ENCODE results near the gene RNF175. TPM values are rescaled to one million over a fixed set of nuclear protein-coding genes. Genes with fewer than 3 reads are reported as not detected.

Gene RNF175
- total RNA-seq, 1 experiment from 2014 or later, result 5.4 TPM

DNA sequence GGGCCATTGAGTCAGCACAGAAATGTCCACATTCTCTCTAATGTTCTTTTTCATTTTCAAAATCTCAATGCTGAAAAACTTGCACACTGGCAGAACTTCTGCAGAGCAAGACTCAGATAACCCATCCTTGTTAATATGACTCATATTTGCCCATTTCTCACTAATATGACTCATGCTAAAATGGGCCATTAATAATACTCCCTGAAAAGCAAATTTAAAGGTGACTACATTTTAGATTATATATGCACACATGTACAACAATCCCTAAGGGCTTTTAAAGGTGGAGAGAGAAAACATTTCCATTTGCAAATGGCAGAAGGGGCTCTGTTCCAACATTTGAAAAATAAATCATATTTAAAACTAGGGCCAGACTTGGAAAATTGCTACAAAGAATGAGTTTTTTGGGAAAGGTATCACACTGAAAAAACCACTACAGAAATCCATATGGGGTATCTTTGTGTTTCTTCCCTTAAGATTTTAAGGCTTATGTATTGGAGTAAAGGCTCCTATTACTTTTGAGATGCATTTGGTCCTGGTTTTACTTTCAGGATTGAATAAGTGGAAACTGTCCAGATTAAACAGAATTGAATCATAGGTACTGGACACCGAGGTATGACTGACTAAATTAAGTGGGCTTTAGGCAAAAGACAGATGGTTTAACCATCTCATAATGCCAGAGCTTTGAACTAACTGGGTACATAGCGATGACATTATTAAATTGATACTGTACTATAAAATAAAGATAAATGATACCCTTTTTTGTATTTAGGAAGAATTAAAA lies 45.8 kb downstream of the RNF175 start:
- Mint-ChIP-seq H3K27ac (no peak overlapping the region), H3K4me3 (no peak overlapping the region), H3K9me3 (peaks cover under 1% of the 10 kb centered on the region; the same call in 1 of the 2 replicates), H3K4me1 (no peaks in the 10 kb centered on the region), H3K27me3 (ENCODE audit: low read depth) (no peaks in the 10 kb centered on the region), H3K36me3 (peaks cover 1% of the 10 kb centered on the region)
- ChIA-PET CTCF (no interaction called here), POLR2A (no interaction called here)
- DNase-seq (ENCODE audit: low spot score) (no peak), ATAC-seq (no peak)
- TF ChIP-seq JAZF1 (CRISPR knock-in tag; IDR thresholded peaks at IDR 0.05), result no peak
- no peak for TF ChIP-seq NR3C1 (CRISPR knock-in tag; conservative IDR thresholded peaks at IDR 0.05; ENCODE audit: low read depth)
- TF ChIP-seq ATF1 (CRISPR knock-in tag; IDR thresholded peaks at IDR 0.05), result no peak
- TF ChIP-seq, protein P1, sequence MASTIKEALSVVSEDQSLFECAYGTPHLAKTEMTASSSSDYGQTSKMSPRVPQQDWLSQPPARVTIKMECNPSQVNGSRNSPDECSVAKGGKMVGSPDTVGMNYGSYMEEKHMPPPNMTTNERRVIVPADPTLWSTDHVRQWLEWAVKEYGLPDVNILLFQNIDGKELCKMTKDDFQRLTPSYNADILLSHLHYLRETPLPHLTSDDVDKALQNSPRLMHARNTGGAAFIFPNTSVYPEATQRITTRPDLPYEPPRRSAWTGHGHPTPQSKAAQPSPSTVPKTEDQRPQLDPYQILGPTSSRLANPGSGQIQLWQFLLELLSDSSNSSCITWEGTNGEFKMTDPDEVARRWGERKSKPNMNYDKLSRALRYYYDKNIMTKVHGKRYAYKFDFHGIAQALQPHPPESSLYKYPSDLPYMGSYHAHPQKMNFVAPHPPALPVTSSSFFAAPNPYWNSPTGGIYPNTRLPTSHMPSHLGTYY (CRISPR knock-in tag; IDR thresholded peaks at IDR 0.05), result no peak
- TF ChIP-seq CREB1 (CRISPR knock-in tag; IDR thresholded peaks at IDR 0.05), result no peak
- TF ChIP-seq MAX (CRISPR knock-in tag; IDR thresholded peaks at IDR 0.05), result no peak
- TF ChIP-seq ZNF396 (CRISPR knock-in tag; IDR thresholded peaks at IDR 0.05; ENCODE audit: borderline replicate concordance), result no peak
- TF ChIP-seq SMAD4 (CRISPR knock-in tag; IDR thresholded peaks at IDR 0.05), result no peak
- TF ChIP-seq GRHL2 (CRISPR knock-in tag; IDR thresholded peaks at IDR 0.05; ENCODE audit: insufficient replicate concordance, severe bottlenecking), result no peak
- TF ChIP-seq FOXP1 (CRISPR knock-in tag; IDR thresholded peaks at IDR 0.05; ENCODE audit: borderline replicate concordance), result no peak
- TF ChIP-seq, protein P2, sequence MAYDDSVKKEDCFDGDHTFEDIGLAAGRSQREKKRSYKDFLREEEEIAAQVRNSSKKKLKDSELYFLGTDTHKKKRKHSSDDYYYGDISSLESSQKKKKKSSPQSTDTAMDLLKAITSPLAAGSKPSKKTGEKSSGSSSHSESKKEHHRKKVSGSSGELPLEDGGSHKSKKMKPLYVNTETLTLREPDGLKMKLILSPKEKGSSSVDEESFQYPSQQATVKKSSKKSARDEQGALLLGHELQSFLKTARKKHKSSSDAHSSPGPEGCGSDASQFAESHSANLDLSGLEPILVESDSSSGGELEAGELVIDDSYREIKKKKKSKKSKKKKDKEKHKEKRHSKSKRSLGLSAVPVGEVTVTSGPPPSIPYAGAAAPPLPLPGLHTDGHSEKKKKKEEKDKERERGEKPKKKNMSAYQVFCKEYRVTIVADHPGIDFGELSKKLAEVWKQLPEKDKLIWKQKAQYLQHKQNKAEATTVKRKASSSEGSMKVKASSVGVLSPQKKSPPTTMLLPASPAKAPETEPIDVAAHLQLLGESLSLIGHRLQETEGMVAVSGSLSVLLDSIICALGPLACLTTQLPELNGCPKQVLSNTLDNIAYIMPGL (CRISPR knock-in tag; IDR thresholded peaks at IDR 0.05), result no peak
- TF ChIP-seq, protein P3, sequence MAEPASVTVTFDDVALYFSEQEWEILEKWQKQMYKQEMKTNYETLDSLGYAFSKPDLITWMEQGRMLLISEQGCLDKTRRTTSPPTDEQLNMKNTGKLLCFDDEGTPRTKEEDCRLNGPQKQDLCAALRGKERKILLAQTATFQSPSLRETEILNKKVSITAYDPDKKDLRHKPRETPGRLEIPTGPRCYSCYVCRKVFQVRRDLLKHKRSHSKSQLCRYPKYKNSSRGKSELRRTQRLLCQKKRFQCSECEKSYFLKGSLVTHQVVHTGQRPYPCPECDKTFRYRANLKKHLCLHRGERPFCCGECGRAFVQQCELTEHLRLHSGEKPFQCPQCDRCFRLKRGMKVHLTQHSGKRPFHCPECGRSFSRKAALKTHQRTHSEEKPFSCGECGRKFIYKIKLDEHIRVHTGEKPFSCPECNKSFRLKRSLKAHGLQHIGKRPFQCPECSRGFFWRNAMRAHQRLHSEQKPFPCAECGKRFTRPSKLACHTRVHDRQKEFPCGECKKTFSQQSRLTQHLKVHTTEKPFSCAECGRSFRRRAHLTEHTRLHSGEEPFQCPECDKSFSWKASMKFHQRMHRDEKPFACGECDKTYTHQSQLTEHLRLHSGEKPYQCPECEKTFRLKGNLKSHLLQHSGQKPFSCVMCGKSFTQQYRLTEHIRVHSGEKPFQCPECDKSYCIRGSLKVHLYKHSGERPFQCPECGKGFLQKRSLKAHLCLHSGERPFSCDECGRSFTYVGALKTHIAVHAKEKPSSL (CRISPR knock-in tag; conservative IDR thresholded peaks at IDR 0.05), result no peak
- no peak for TF ChIP-seq IRF1 (CRISPR knock-in tag; IDR thresholded peaks at IDR 0.05)
- TF ChIP-seq, protein P4, sequence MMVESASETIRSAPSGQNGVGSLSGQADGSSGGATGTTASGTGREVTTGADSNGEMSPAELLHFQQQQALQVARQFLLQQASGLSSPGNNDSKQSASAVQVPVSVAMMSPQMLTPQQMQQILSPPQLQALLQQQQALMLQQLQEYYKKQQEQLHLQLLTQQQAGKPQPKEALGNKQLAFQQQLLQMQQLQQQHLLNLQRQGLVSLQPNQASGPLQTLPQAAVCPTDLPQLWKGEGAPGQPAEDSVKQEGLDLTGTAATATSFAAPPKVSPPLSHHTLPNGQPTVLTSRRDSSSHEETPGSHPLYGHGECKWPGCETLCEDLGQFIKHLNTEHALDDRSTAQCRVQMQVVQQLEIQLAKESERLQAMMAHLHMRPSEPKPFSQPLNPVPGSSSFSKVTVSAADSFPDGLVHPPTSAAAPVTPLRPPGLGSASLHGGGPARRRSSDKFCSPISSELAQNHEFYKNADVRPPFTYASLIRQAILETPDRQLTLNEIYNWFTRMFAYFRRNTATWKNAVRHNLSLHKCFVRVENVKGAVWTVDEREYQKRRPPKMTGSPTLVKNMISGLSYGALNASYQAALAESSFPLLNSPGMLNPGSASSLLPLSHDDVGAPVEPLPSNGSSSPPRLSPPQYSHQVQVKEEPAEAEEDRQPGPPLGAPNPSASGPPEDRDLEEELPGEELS (CRISPR knock-in tag; IDR thresholded peaks at IDR 0.05), result no peak
- TF ChIP-seq CBFB (CRISPR knock-in tag; IDR thresholded peaks at IDR 0.05; ENCODE audit: low read depth), result no peak
- TF ChIP-seq HMGA2 (CRISPR knock-in tag; IDR thresholded peaks at IDR 0.05), result no peak
- TF ChIP-seq ELF4 (CRISPR knock-in tag; IDR thresholded peaks at IDR 0.05; ENCODE audit: low read depth), result no peak
